ENCODE data around the gene NIT1. TPM values are rescaled to one million over a fixed set of nuclear protein-coding genes. Genes with fewer than 3 reads are reported as not detected.
A peak's percentile ranks its signal among the peaks of the same experiment; 100 is the strongest.

The NIT1 gene
- polyA plus RNA-seq, 1 donor, result 80.6 TPM

DNA sequence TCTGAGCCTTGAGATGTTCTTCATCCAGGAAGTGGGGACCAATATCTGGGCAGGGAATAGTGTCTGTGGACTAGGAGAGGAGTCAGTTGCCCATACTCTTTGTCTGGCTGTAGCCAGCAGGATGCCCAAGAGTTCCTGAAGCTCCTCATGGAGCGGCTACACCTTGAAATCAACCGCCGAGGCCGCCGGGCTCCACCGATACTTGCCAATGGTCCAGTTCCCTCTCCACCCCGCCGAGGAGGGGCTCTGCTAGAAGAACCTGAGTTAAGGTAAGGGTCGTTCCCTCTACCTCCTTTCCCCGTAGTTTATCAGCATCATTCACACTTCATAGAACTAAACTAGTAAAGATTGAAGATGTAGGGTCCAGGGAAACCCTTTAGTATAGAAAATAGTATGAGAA, 44.9 kb downstream of the NIT1 start:
- no peak overlapping the region for H3K4me3 ChIP-seq (ENCODE audit: low read length)
- H3K9me3 ChIP-seq (ENCODE audit: control insufficient read depth, low read depth, low read length), result no peaks in the 10 kb centered on the region
- DNase-seq, result no peak
- H3K27ac ChIP-seq (ENCODE audit: low read length), result no peak overlapping the region
- H3K36me3 ChIP-seq (ENCODE audit: control insufficient read depth, insufficient read depth, low read length), result peaks cover 35% of the 10 kb centered on the region
- WGBS (ENCODE audit: insufficient coverage, low lambda C conversion rate), result no CpG with 5 or more reads among the region's 10 CpGs
- H3K4me1 ChIP-seq (ENCODE audit: control insufficient read depth, insufficient read depth, low read length), result peaks cover 39% of the 10 kb centered on the region
- no peaks in the 10 kb centered on the region for H3K27me3 ChIP-seq (ENCODE audit: control insufficient read depth, insufficient read depth, low read length)

DNA sequence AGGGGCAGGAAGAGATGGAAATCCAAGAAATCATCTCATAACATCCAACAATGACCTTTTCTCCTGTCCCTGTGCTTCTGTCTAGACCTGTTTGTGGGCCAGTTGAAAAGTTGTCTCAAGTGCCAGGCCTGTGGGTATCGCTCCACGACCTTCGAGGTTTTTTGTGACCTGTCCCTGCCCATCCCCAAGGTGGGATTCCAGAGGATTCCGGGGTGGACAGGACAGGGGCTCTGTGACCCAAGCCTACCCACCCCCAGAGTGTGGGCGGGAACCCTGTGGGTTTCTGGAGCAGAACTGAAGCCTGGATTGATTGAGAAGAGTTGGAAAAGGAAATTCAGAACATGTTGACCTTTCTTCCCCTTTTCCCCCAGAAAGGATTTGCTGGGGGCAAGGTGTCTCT, 45.9 kb downstream of the NIT1 start:
- no peak overlapping the region for H3K4me3 ChIP-seq (ENCODE audit: low read length)
- H3K4me1 ChIP-seq (ENCODE audit: control insufficient read depth, insufficient read depth, low read length), result peaks cover 35% of the 10 kb centered on the region
- no peak overlapping the region for H3K27ac ChIP-seq (ENCODE audit: low read length)
- no CpG with 5 or more reads among the region's 5 CpGs for WGBS (ENCODE audit: insufficient coverage, low lambda C conversion rate)
- peaks cover 33% of the 10 kb centered on the region for H3K36me3 ChIP-seq (ENCODE audit: control insufficient read depth, insufficient read depth, low read length)
- no peak for DNase-seq
- no peaks in the 10 kb centered on the region for H3K27me3 ChIP-seq (ENCODE audit: control insufficient read depth, insufficient read depth, low read length)
- no peaks in the 10 kb centered on the region for H3K9me3 ChIP-seq (ENCODE audit: control insufficient read depth, low read depth, low read length)

GRCh38 chr1:161164901-161165610, 47.2 kb downstream of the NIT1 start:
- Histone ChIP-seq H3K4me3 (ENCODE audit: low read length) (peak overlapping the region; percentile 63), H3K4me1 (ENCODE audit: control insufficient read depth, insufficient read depth, low read length) (peaks cover 28% of the 10 kb centered on the region), H3K36me3 (ENCODE audit: control insufficient read depth, insufficient read depth, low read length) (peaks cover 44% of the 10 kb centered on the region), H3K27me3 (ENCODE audit: control insufficient read depth, insufficient read depth, low read length) (no peaks in the 10 kb centered on the region), H3K27ac (ENCODE audit: low read length) (peak overlapping the region; percentile 78), H3K9me3 (ENCODE audit: control insufficient read depth, low read depth, low read length) (no peaks in the 10 kb centered on the region)
- no CpG with 5 or more reads among the region's 14 CpGs for WGBS (ENCODE audit: insufficient coverage, low lambda C conversion rate)
- DNase-seq, result no peak

DNA sequence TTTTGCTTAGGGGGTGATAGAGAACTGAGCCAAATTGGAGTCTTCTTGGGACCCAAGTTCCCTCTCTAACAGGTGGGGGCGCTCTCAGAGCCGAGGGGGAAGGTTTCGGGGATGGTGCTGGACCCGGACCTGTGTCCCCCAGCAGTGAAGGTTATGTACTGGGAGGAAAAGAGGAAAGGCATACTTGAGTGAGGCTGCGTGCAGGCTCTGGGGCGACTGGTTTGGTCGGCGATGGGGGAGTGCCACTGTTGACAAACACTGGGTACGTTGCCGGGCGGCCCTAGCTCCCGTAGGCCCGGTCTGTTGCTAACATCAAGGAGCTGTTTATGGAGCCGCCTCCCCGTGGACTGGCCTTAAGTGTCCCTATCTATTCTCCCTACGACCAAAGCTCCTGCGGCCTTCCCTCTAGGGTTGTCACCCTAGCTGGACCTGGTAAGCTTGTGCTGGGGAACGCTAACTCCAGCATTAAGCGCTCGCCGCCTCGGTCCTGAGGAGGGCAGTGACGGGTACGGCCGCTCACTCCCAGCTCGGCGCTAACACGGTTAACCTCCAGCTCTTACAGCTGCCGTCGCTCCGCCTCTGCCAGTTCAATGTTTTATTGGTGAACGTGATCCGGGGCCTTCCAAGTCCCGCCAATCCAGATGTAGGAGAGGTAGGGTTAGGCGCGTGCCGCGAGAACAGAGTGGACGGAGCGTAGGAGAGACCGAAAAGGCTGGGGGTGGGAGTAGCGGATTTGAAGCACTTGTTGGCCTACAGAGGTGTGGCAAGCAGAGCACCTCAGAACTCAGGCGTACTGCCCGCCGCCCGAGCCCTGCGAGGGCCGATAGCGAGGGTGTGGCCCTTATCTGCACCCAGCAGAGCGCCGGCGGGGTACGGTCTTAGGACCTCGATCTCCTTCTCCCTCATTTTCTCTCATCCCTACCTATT, 48.1 kb downstream of the NIT1 start, which contains the start of gene PPOX:
Gene PPOX (plus strand): TSS at position 685 of the 927 bp plus-strand sequence. CDS start 422 bp downstream, outside the sequence.
- peaks cover 46% of the 10 kb centered on the region for H3K36me3 ChIP-seq (ENCODE audit: control insufficient read depth, insufficient read depth, low read length)
- WGBS (ENCODE audit: insufficient coverage, low lambda C conversion rate), result no CpG with 5 or more reads among the region's 54 CpGs

DNA sequence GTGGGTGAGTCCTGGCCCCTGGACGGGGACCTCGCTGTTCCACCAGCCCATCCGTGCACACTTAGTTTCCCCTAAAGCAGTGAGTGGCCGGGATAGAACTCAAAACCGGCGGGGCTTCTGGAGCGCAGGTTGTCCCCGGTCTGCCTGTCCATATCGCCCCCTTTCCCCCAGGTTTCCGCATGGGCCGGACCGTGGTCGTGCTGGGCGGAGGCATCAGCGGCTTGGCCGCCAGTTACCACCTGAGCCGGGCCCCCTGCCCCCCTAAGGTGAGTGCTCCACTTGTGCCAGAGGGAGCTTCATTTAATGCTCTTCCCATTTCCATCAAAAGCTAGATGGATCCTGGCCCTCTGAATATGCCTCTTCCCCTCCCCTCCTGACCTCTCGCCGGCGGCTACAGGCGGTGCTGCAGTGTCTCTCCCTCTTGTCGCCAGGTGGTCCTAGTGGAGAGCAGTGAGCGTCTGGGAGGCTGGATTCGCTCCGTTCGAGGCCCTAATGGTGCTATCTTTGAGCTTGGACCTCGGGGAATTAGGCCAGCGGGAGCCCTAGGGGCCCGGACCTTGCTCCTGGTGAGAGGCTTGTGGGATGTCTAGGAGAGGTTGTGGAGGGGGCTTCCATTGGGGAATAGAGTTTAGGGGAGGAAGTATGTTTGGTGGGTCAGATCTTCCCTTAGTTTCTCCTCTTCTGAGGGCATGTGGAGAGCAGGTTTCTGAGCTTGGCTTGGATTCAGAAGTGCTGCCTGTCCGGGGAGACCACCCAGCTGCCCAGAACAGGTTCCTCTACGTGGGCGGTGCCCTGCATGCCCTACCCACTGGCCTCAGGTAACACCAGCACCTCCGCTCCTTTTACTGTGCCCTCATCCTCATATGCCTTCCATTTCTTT, 49.0 kb downstream of the NIT1 start:
- no peaks in the 10 kb centered on the region for H3K9me3 ChIP-seq (ENCODE audit: control insufficient read depth, low read depth, low read length)
- H3K27me3 ChIP-seq (ENCODE audit: control insufficient read depth, insufficient read depth, low read length), result no peaks in the 10 kb centered on the region
- H3K4me3 ChIP-seq (ENCODE audit: low read length), result peak overlapping the region; percentile 63
- WGBS (ENCODE audit: insufficient coverage, low lambda C conversion rate), result no CpG with 5 or more reads among the region's 33 CpGs
- DNase-seq, result peak in 1 of 2 donors; percentile 33
- peak overlapping the region; percentile 78 for H3K27ac ChIP-seq (ENCODE audit: low read length)
- peaks cover 55% of the 10 kb centered on the region for H3K36me3 ChIP-seq (ENCODE audit: control insufficient read depth, insufficient read depth, low read length)
- peaks cover 18% of the 10 kb centered on the region for H3K4me1 ChIP-seq (ENCODE audit: control insufficient read depth, insufficient read depth, low read length)

More for the DNA sequence above, 48.1 kb downstream of the NIT1 start, which contains the start of gene PPOX:
- Histone ChIP-seq H3K4me3 (ENCODE audit: low read length) (peak within 1 kb of the TSS; percentile 63), H3K27me3 (ENCODE audit: control insufficient read depth, insufficient read depth, low read length) (no peaks in the 10 kb centered on the region), H3K27ac (ENCODE audit: low read length) (peak within 1 kb of the TSS; percentile 78), H3K9me3 (ENCODE audit: control insufficient read depth, low read depth, low read length) (no peaks in the 10 kb centered on the region), H3K4me1 (ENCODE audit: control insufficient read depth, insufficient read depth, low read length) (peaks cover 20% of the 10 kb centered on the region)
- peak; percentile 97 to 99 for DNase-seq

DNA sequence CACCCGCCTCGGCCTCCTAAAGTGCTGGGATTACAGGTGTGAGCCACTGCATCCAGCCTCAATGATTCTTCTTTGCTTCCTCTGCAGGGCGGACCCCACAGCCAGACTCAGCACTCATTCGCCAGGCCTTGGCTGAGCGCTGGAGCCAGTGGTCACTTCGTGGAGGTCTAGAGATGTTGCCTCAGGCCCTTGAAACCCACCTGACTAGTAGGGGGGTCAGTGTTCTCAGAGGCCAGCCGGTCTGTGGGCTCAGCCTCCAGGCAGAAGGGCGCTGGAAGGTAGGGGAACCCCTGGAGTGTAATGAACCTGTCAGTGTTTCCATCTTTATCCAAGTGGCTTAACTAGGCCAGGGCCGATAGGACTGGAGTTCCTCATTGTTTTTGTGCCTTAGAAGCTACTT, 51.0 kb downstream of the NIT1 start:
- H3K27me3 ChIP-seq (ENCODE audit: control insufficient read depth, insufficient read depth, low read length), result no peaks in the 10 kb centered on the region
- no peak overlapping the region for H3K27ac ChIP-seq (ENCODE audit: low read length)
- no peaks in the 10 kb centered on the region for H3K9me3 ChIP-seq (ENCODE audit: control insufficient read depth, low read depth, low read length)
- H3K4me1 ChIP-seq (ENCODE audit: control insufficient read depth, insufficient read depth, low read length), result peaks cover 12% of the 10 kb centered on the region
- H3K4me3 ChIP-seq (ENCODE audit: low read length), result no peak overlapping the region
- WGBS (ENCODE audit: insufficient coverage, low lambda C conversion rate), result no CpG with 5 or more reads among the region's 9 CpGs
- no peak for DNase-seq
- H3K36me3 ChIP-seq (ENCODE audit: control insufficient read depth, insufficient read depth, low read length), result peaks cover 60% of the 10 kb centered on the region

Other genes with a start within 250 kb of the NIT1 start
- 452 TPM for gene ITLN1, start 232.9 kb upstream of the NIT1 start, polyA plus RNA-seq
- gene ITLN2, start 163.3 kb upstream of the NIT1 start, polyA plus RNA-seq, result 1.9 TPM
- gene F11R, start 97.0 kb upstream of the NIT1 start, polyA plus RNA-seq, result 132 TPM
- gene TSTD1, start 79.1 kb upstream of the NIT1 start, polyA plus RNA-seq, result 60.9 TPM
- gene USF1, start 72.1 kb upstream of the NIT1 start, polyA plus RNA-seq, result 56.9 TPM
- 5.7 TPM for gene ARHGAP30, start 48.2 kb upstream of the NIT1 start, polyA plus RNA-seq
- gene NECTIN4, start 28.5 kb upstream of the NIT1 start, polyA plus RNA-seq, result 0.42 TPM
- gene KLHDC9, start 19.7 kb upstream of the NIT1 start, polyA plus RNA-seq, result 5.6 TPM
- 72.5 TPM for gene PFDN2, start 68 bp upstream of the NIT1 start, polyA plus RNA-seq
- gene DEDD, start 14.6 kb downstream of the NIT1 start, polyA plus RNA-seq, result 33.0 TPM
- gene UFC1, start 35.9 kb downstream of the NIT1 start, polyA plus RNA-seq, result 135 TPM
- 29.4 TPM for gene USP21, start 41.4 kb downstream of the NIT1 start, polyA plus RNA-seq
- 26.2 TPM for gene PPOX, start 48.3 kb downstream of the NIT1 start, polyA plus RNA-seq
- gene B4GALT3, start 59.4 kb downstream of the NIT1 start, polyA plus RNA-seq, result 38.4 TPM
- 1.2 TPM for gene ADAMTS4, start 80.9 kb downstream of the NIT1 start, polyA plus RNA-seq
- 125 TPM for gene NDUFS2, start 84.3 kb downstream of the NIT1 start, polyA plus RNA-seq
- gene FCER1G, start 97.2 kb downstream of the NIT1 start, polyA plus RNA-seq, result 35.9 TPM
- 29.3 TPM for gene APOA2, start 105.5 kb downstream of the NIT1 start, polyA plus RNA-seq
- gene TOMM40L, start 108.0 kb downstream of the NIT1 start, polyA plus RNA-seq, result 16.2 TPM
- gene NR1I3, start 120.1 kb downstream of the NIT1 start, polyA plus RNA-seq, result 13.1 TPM
- 9.4 TPM for gene PCP4L1, start 140.6 kb downstream of the NIT1 start, polyA plus RNA-seq
- gene MPZ, start 191.9 kb downstream of the NIT1 start, polyA plus RNA-seq, result 10.1 TPM
- 194 TPM for gene SDHC, start 196.3 kb downstream of the NIT1 start, polyA plus RNA-seq
- gene CFAP126, start 249.8 kb downstream of the NIT1 start, polyA plus RNA-seq, result 0.15 TPM